ENCODE measurements around the gene CCDC38.
A peak's percentile ranks its signal among the peaks of the same experiment; 100 is the strongest.

The CCDC38 gene

DNA sequence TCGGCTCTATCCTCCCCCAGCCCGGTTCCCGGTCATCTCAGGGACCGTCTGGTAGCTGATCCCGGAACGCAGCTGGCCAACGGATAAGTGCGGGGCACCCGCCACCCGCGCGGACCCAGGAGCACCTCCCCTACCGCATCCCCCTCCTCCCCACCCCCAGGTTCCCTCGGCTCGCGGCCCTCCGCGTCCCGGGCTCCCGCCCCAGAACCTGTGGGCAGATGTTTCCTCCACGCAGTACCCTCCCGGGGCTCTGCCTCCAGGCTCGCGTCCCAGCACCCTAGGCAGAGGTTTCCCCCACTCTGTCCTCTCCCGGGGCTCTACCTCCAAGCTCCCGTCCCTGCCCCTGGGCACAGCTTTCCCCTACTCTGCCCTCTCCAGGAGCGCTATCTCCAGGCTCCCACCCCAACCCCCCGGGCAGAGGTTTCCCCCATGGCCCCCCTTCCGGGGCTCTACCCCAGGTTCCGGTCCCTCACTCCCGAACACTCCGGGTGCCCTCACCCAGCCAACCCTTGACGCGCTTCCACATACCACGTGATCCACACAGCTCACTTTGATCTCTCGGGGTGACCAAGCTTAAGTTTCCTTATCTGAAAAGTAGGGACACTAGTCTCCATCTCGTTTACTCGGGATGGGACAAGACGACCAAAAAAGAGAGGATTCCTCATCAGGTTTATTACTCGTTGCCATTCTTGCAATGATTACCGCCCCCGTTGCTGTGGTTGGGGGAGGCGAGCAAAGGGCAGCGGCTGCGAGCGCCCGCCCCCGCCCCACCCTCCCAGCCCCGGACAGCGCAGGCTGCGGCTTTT, at the start of gene CCDC38:
TSS of gene CCDC38 (minus strand) at position 91 of the 806 bp plus-strand sequence. CDS start 6,105 bp downstream, outside the sequence.
- Histone ChIP-seq H3K27ac (ENCODE audit: low read depth, low read length) (peak within 1 kb of the TSS; percentile 55), H3K9ac (ENCODE audit: low read depth, low read length) (0 out of 2 replicates have a peak within 1 kb of the TSS, but pooled peaks have one; percentile 52), H3K4me3 (ENCODE audit: low read depth, low read length) (peak within 1 kb of the TSS; percentile 87), H3K9me3 (ENCODE audit: control insufficient read depth, insufficient read depth, low read length) (no peaks in the 10 kb centered on the region), H3K27me3 (ENCODE audit: control insufficient read depth, insufficient read depth, low read length) (peaks cover 22% of the 10 kb centered on the region), H3K36me3 (ENCODE audit: control insufficient read depth, insufficient read depth, low read length) (no peaks in the 10 kb centered on the region), H3K4me1 (ENCODE audit: control insufficient read depth, insufficient read depth, low read length) (peaks cover 8% of the 10 kb centered on the region)

DNA sequence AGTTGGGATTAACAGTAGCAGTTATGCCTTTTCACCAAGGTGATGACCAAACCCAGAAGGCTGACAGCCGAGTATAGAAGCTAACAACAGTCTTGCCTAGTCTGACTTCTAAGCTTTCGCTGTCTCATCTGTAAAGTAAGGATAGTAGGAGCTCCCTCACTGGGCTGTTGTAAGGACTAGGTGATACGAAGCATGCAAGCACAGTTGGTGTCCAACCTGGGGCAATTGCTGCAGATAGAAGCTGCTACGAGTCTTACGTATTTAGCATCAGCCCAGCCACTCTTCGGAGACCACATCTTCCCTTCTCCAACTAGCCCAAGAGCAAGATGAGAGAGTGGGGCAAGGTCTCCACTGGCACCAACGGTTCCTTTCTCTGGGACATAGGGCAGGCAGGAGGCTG, 47.7 kb upstream of the CCDC38 start:
- Histone ChIP-seq H3K4me1 (ENCODE audit: control insufficient read depth, insufficient read depth, low read length) (peaks cover 16% of the 10 kb centered on the region), H3K4me3 (ENCODE audit: low read depth, low read length) (no peak overlapping the region), H3K9ac (ENCODE audit: low read depth, low read length) (no peak overlapping the region), H3K9me3 (ENCODE audit: control insufficient read depth, insufficient read depth, low read length) (no peaks in the 10 kb centered on the region), H3K36me3 (ENCODE audit: control insufficient read depth, insufficient read depth, low read length) (no peaks in the 10 kb centered on the region), H3K27me3 (ENCODE audit: control insufficient read depth, insufficient read depth, low read length) (no peaks in the 10 kb centered on the region), H3K27ac (ENCODE audit: low read depth, low read length) (no peak overlapping the region)

DNA sequence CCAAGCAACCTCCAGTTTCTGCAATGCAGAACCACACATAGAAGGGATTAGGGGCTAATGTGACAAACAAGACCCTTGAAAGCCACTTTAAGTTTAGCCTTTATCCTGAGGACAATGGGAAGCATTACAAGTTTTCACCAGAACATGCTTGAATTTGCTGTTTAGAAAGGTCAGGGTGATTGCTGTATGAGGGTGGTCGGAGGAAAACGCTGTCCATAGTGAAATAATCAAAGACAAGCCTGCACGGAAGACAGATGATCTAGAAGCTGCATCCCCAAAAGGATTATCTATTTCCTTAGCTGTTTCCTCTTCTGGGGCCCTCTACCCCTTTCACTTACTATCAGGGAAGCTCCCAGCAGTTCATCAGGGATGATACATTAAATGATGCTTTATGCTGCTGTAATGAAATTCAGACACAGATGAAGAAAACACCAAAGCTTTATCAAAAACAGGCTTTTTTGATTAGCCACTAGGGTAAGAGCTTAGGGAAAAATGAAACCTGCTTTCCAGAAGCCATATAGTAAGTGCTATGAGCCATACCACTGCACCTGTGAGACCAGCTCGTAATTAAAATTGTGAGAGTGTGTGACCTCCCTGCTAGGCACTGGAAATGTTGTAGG, 47.2 kb upstream of the CCDC38 start:
- H3K36me3 ChIP-seq (ENCODE audit: control insufficient read depth, insufficient read depth, low read length) = no peaks in the 10 kb centered on the region
- no peak overlapping the region for H3K9ac ChIP-seq (ENCODE audit: low read depth, low read length)
- H3K27me3 ChIP-seq (ENCODE audit: control insufficient read depth, insufficient read depth, low read length) = no peaks in the 10 kb centered on the region
- peaks cover 16% of the 10 kb centered on the region for H3K4me1 ChIP-seq (ENCODE audit: control insufficient read depth, insufficient read depth, low read length)
- H3K9me3 ChIP-seq (ENCODE audit: control insufficient read depth, insufficient read depth, low read length) = no peaks in the 10 kb centered on the region
- no peak overlapping the region for H3K27ac ChIP-seq (ENCODE audit: low read depth, low read length)
- H3K4me3 ChIP-seq (ENCODE audit: low read depth, low read length) = no peak overlapping the region

- Histone ChIP-seq H3K4me1 (ENCODE audit: control insufficient read depth, insufficient read depth, low read length) (peaks cover 16% of the 10 kb centered on the region), H3K27me3 (ENCODE audit: control insufficient read depth, insufficient read depth, low read length) (no peaks in the 10 kb centered on the region), H3K9ac (ENCODE audit: low read depth, low read length) (no peak overlapping the region), H3K27ac (ENCODE audit: low read depth, low read length) (no peak overlapping the region), H3K36me3 (ENCODE audit: control insufficient read depth, insufficient read depth, low read length) (no peaks in the 10 kb centered on the region), H3K4me3 (ENCODE audit: low read depth, low read length) (no peak overlapping the region), H3K9me3 (ENCODE audit: control insufficient read depth, insufficient read depth, low read length) (no peaks in the 10 kb centered on the region)
Observed at GRCh38 chr12:95988506-95989275, 46.3 kb upstream of the CCDC38 start.

DNA sequence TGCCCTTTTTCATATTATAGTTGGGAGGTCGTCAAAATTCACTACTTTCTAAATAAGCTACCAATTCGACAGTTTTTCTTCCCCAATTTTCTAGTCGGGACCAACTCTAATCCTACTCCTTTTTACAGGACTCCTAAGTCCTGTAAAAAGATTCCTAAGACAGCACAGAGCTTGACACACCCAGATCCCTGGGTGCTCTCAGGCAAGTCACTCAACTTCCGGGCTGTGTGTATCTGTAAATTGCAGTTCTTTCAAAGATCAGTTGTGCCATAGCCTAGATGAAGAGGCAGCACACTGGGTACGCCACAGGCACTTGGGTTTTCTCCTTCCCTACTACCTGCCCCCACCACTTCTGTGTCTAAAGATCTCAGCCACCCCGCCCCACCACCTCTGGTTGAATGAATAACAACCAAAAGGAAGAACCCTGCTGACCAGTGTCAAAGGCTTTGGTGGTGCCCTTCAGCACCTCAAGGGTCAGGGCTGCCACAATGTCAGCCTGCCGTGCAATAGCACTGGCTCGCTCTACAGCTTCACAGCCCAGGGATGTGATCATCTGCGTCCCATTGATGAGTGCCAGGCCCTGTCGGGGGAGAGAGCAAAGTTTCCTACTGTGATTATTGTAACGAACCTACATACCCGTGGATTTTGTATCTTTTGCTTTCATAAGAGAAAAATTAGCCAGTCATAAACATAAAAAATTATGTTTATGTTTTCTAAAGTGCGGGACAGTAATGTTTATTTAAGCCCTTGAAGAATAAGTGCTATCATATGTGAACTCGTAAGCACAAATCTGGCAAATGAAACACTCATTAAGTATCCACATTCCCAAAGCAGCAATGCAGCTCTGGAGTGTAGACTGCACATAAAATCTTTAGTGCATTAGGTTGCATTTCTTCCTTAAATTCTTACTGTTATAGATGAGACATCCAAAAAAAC, 44.5 kb upstream of the CCDC38 start:
- Histone ChIP-seq H3K9me3 (ENCODE audit: control insufficient read depth, insufficient read depth, low read length) (no peaks in the 10 kb centered on the region), H3K36me3 (ENCODE audit: control insufficient read depth, insufficient read depth, low read length) (no peaks in the 10 kb centered on the region), H3K4me3 (ENCODE audit: low read depth, low read length) (no peak overlapping the region), H3K27me3 (ENCODE audit: control insufficient read depth, insufficient read depth, low read length) (no peaks in the 10 kb centered on the region), H3K27ac (ENCODE audit: low read depth, low read length) (peak overlapping the region; percentile 4), H3K4me1 (ENCODE audit: control insufficient read depth, insufficient read depth, low read length) (peaks cover 16% of the 10 kb centered on the region), H3K9ac (ENCODE audit: low read depth, low read length) (no peak overlapping the region)

DNA sequence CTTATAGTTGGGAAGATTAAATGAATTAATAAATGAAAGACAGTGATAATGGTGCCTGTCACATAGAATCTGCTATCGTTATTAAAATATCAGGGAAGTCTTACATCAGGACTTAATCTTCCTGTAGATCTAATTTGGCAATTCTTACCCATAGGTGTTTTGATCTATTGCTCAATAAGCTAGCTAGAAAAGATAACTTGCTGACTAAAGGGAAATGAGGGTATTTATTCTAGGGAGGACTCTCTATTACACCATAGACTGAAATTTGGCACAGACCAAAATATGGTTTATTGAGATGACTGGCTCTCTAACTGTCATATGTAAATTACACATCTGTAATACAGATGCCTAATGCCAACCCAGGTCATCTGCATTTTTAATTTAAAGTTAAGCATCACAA, 42.3 kb upstream of the CCDC38 start:
- H3K27ac ChIP-seq (ENCODE audit: low read depth, low read length) = no peak overlapping the region
- no peak overlapping the region for H3K4me3 ChIP-seq (ENCODE audit: low read depth, low read length)
- H3K4me1 ChIP-seq (ENCODE audit: control insufficient read depth, insufficient read depth, low read length) = peaks cover 11% of the 10 kb centered on the region
- no peak overlapping the region for H3K9ac ChIP-seq (ENCODE audit: low read depth, low read length)
- H3K27me3 ChIP-seq (ENCODE audit: control insufficient read depth, insufficient read depth, low read length) = no peaks in the 10 kb centered on the region
- no peaks in the 10 kb centered on the region for H3K36me3 ChIP-seq (ENCODE audit: control insufficient read depth, insufficient read depth, low read length)
- no peaks in the 10 kb centered on the region for H3K9me3 ChIP-seq (ENCODE audit: control insufficient read depth, insufficient read depth, low read length)

DNA sequence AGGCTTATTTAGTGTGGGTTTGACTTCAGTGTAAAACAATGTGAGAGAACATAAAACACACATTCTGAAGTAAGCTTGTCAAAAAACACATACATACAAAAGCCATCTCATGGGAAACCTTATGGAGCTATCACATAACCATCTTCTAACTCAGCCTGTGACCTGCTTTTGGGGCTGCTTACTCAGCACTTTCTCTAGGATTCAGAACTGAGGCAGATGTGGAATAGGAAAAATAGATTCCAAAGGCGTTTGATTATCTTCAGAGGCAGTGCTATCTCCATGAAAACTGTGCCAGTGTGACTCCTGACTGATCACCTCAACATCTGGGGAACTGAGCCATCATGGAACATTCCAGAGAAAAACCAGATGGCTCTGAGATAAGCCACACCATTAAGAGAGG, 40.2 kb upstream of the CCDC38 start:
- H3K27ac ChIP-seq (ENCODE audit: low read depth, low read length) = no peak overlapping the region
- no peak overlapping the region for H3K9ac ChIP-seq (ENCODE audit: low read depth, low read length)
- H3K9me3 ChIP-seq (ENCODE audit: control insufficient read depth, insufficient read depth, low read length) = no peaks in the 10 kb centered on the region
- no peaks in the 10 kb centered on the region for H3K27me3 ChIP-seq (ENCODE audit: control insufficient read depth, insufficient read depth, low read length)
- H3K36me3 ChIP-seq (ENCODE audit: control insufficient read depth, insufficient read depth, low read length) = no peaks in the 10 kb centered on the region
- no peak overlapping the region for H3K4me3 ChIP-seq (ENCODE audit: low read depth, low read length)
- H3K4me1 ChIP-seq (ENCODE audit: control insufficient read depth, insufficient read depth, low read length) = peaks cover 11% of the 10 kb centered on the region

- no peak overlapping the region for H3K9ac ChIP-seq (ENCODE audit: low read depth, low read length)
- no peaks in the 10 kb centered on the region for H3K4me1 ChIP-seq (ENCODE audit: control insufficient read depth, insufficient read depth, low read length)
- no peak overlapping the region for H3K4me3 ChIP-seq (ENCODE audit: low read depth, low read length)
- H3K27me3 ChIP-seq (ENCODE audit: control insufficient read depth, insufficient read depth, low read length) = no peaks in the 10 kb centered on the region
- H3K27ac ChIP-seq (ENCODE audit: low read depth, low read length) = no peak overlapping the region
- H3K36me3 ChIP-seq (ENCODE audit: control insufficient read depth, insufficient read depth, low read length) = no peaks in the 10 kb centered on the region
- H3K9me3 ChIP-seq (ENCODE audit: control insufficient read depth, insufficient read depth, low read length) = no peaks in the 10 kb centered on the region
Observed at GRCh38 chr12:95980437-95980836, 38.0 kb upstream of the CCDC38 start.

GRCh38 chr12:95978774-95979173, 36.4 kb upstream of the CCDC38 start:
- Histone ChIP-seq H3K4me1 (ENCODE audit: control insufficient read depth, insufficient read depth, low read length) (no peaks in the 10 kb centered on the region), H3K36me3 (ENCODE audit: control insufficient read depth, insufficient read depth, low read length) (no peaks in the 10 kb centered on the region), H3K27ac (ENCODE audit: low read depth, low read length) (no peak overlapping the region), H3K9me3 (ENCODE audit: control insufficient read depth, insufficient read depth, low read length) (no peaks in the 10 kb centered on the region), H3K9ac (ENCODE audit: low read depth, low read length) (no peak overlapping the region), H3K27me3 (ENCODE audit: control insufficient read depth, insufficient read depth, low read length) (no peaks in the 10 kb centered on the region), H3K4me3 (ENCODE audit: low read depth, low read length) (no peak overlapping the region)

DNA sequence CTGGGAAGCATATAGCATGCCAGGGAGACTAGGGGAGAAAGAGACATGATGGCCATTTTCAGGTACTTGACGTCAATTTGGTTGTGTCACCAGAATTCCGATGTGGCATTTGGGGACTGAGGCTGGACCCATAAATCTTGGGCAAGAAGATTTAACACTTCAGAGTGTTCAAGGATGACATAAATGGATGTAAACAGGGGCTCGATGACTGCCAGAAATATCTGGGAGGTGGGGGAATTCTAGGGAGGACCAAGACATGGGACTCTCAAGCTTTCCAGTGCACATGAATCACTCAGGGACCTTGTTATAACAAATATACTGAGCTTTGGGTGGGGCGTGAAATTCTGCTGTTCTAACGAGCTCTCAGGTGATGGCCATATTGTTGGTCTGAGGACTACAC, 35.9 kb upstream of the CCDC38 start:
- H3K9me3 ChIP-seq (ENCODE audit: control insufficient read depth, insufficient read depth, low read length) = no peaks in the 10 kb centered on the region
- no peak overlapping the region for H3K27ac ChIP-seq (ENCODE audit: low read depth, low read length)
- H3K36me3 ChIP-seq (ENCODE audit: control insufficient read depth, insufficient read depth, low read length) = no peaks in the 10 kb centered on the region
- no peak overlapping the region for H3K4me3 ChIP-seq (ENCODE audit: low read depth, low read length)
- H3K4me1 ChIP-seq (ENCODE audit: control insufficient read depth, insufficient read depth, low read length) = no peaks in the 10 kb centered on the region
- H3K9ac ChIP-seq (ENCODE audit: low read depth, low read length) = no peak overlapping the region
- H3K27me3 ChIP-seq (ENCODE audit: control insufficient read depth, insufficient read depth, low read length) = no peaks in the 10 kb centered on the region

Measured in HUES48 (cell line).